Midbrain (tissue), 1 donor: Measurements from ENCODE around the gene FIS1.
"Not testable (repeated sequence)": the region's sequence is repeated elsewhere in the genome, so short reads cannot be mapped to it uniquely, and the experiment has no call there.

Experiments
- DNase-seq: peaks from one replicate; lab custom pipeline; 2025; lab: John Stamatoyannopoulos, UW

Gene FIS1

GRCh38 chr7:101255796-101256195, 10.9 kb upstream of the FIS1 start:
- DNase-seq, result no peak

GRCh38 chr7:101253199-101253598, 8.3 kb upstream of the FIS1 start:
- DNase-seq, result not testable (repeated sequence)

GRCh38 chr7:101251871-101252659, 7.2 kb upstream of the FIS1 start:
- DNase-seq, result peak; percentile 96

GRCh38 chr7:101250324-101250723, 5.4 kb upstream of the FIS1 start:
- DNase-seq, result no peak

GRCh38 chr7:101248276-101248675, 3.4 kb upstream of the FIS1 start:
- DNase-seq, result no peak

GRCh38 chr7:101245147-101245668, 327 bp upstream of the FIS1 start:
- no peak for DNase-seq

GRCh38 chr7:101243646-101244374, 1.1 kb downstream of the FIS1 start:
- DNase-seq, result peak; percentile 38

- no peak for DNase-seq
Observed at GRCh38 chr7:101241443-101242349, 3.2 kb downstream of the FIS1 start.

GRCh38 chr7:101241015-101241363, 3.9 kb downstream of the FIS1 start:
- no peak for DNase-seq

- DNase-seq, result no peak
Observed at GRCh38 chr7:101240226-101241014, 4.5 kb downstream of the FIS1 start.

GRCh38 chr7:101239951-101240220, 5.0 kb downstream of the FIS1 start:
- DNase-seq, result no peak

- no peak for DNase-seq
Observed at GRCh38 chr7:101239191-101239950, 5.5 kb downstream of the FIS1 start.

- no peak for DNase-seq
Observed at GRCh38 chr7:101238226-101239182, 6.4 kb downstream of the FIS1 start.

- DNase-seq, result no peak
Observed at GRCh38 chr7:101237206-101238067, 7.4 kb downstream of the FIS1 start, which contains the start of gene CLDN15. Gene CLDN15, minus strand, starts transcription at chr7:101237802. Its CDS starts 221 bp downstream, at chr7:101237581.

- no peak for DNase-seq
Observed at GRCh38 chr7:101236292-101236835, 8.5 kb downstream of the FIS1 start.

- DNase-seq, result no peak
Observed at GRCh38 chr7:101235522-101235921, 9.4 kb downstream of the FIS1 start.

- no peak for DNase-seq
Observed at GRCh38 chr7:101235050-101235449, 9.8 kb downstream of the FIS1 start.

- DNase-seq, result no peak
Observed at GRCh38 chr7:101234636-101235035, 10.2 kb downstream of the FIS1 start.
